MCF 10A (cell line): ENCODE measurements around the gene RNF128. TPM values are rescaled to one million over a fixed set of nuclear protein-coding genes. Genes with fewer than 3 reads are reported as not detected.

ENCODE experiments used
- BruUV-seq: library from RNA; stranded (reverse); fragments of 400-500 nt; replicated peaks from 2 replicates; lab custom pipeline; 2021; lab: Mats Ljungman, UMichigan
- CTCF ChIA-PET: fragments of 300-600 bp; sonication (Branson Sonifier 250); formaldehyde crosslinking; extraction: SDS; loops from one replicate; lab custom pipeline; 2021; ENCODE audit warnings: antibody characterized with exemption, inconsistent platforms; lab: Yijun Ruan, JAX
- POLR2A ChIA-PET: fragments of 300-600, 350-650 bp; sonication (Branson Sonifier 250); formaldehyde crosslinking; extraction: SDS; loops from one replicate; lab custom pipeline; 2020; ENCODE audit warnings: antibody characterized with exemption, inconsistent platforms; lab: Yijun Ruan, JAX
- DNase-seq: peaks from one replicate; pipeline ENCODE4 v3.0.0-alpha.2; 2018; ENCODE audit not compliant: unreplicated experiment
- H3K27ac Mint-ChIP-seq: one replicate; pipeline ENCODE4 v1.8.0; 2022; ENCODE audit warnings: mild to moderate bottlenecking, low read depth, mixed read lengths; ENCODE audit not compliant: unreplicated experiment
- H3K27me3 Mint-ChIP-seq: one replicate; pipeline ENCODE4 v1.8.0; 2022; ENCODE audit warnings: mixed read lengths; ENCODE audit not compliant: insufficient read depth, unreplicated experiment
- H3K36me3 Mint-ChIP-seq: one replicate; pipeline ENCODE4 v1.8.0; 2022; ENCODE audit warnings: mild to moderate bottlenecking, moderate library complexity, mixed read lengths; ENCODE audit not compliant: insufficient read depth, unreplicated experiment
- H3K4me1 Mint-ChIP-seq: one replicate; pipeline ENCODE4 v1.8.0; 2022; ENCODE audit warnings: mixed read lengths; ENCODE audit not compliant: insufficient read depth, unreplicated experiment
- H3K4me3 Mint-ChIP-seq: one replicate; pipeline ENCODE4 v1.8.0; 2022; ENCODE audit warnings: mild to moderate bottlenecking, moderate library complexity, mixed read lengths; ENCODE audit not compliant: unreplicated experiment
- H3K9me3 Mint-ChIP-seq: one replicate; pipeline ENCODE4 v1.8.0; 2022; ENCODE audit warnings: mixed read lengths; ENCODE audit not compliant: unreplicated experiment
- intact Hi-C: fragments of 100-400 bp; cut with micrococcal nuclease; formaldehyde crosslinking; loops from 2 replicates; pipeline ENCODE4 v1.14.1; 2022
- total RNA-seq: library from RNA; stranded (reverse); gene quantifications from 2 replicates; pipeline ENCODE4 v1.2.3, GENCODE V29; 2022
- TF ChIP-seq, protein P1 (sequence below): fragments of 200-600 bp; IDR thresholded peaks from one replicate; pipeline ENCODE4 v1.8.0; 2022; ENCODE audit warnings: antibody characterized with exemption, mild to moderate bottlenecking; ENCODE audit not compliant: unreplicated experiment

RNF128 gene
- total RNA-seq, 1 experiment from 2014 or later, result 0.09 TPM

DNA sequence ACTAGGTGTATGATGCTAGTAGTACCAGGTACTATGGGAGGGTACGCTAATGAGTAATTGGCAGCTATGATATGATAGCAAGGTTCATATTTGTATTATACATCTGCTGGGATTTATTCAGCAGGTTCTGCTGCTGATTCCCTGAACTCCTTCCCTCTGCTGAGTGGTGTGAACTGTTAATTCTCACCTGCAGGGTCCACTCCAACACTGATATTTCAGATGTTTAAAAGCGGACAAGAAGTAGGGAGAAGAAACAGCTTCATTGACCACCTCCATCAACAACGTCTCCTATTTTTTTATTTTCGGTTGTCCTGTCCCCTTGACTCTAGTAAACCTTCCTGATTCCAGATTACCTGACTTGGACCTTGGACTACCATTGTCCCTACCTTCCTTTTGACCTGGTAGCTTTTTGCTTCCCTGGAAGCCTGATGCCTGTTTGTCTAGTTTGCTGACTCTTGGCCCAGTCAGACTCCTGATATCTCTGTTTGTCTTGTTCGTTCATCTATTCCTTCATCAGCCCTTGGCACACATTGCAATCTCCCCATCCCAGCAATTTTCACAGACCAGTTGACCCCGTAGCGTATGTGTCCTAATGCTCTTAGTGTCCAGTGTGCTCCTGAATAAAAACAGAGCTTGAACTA lies 34.0 kb upstream of the RNF128 start:
- no peak overlapping the region for H3K27ac Mint-ChIP-seq
- H3K9me3 Mint-ChIP-seq, result peaks cover 5% of the 10 kb centered on the region
- DNase-seq, result no peak
- H3K4me1 Mint-ChIP-seq, result no peaks in the 10 kb centered on the region
- H3K36me3 Mint-ChIP-seq, result no peaks in the 10 kb centered on the region
- intact Hi-C loops, result no loop called here
- CTCF ChIA-PET, result no interaction called here
- peaks cover 67% of the 10 kb centered on the region for H3K27me3 Mint-ChIP-seq
- H3K4me3 Mint-ChIP-seq, result no peak overlapping the region
- TF ChIP-seq, protein P1, sequence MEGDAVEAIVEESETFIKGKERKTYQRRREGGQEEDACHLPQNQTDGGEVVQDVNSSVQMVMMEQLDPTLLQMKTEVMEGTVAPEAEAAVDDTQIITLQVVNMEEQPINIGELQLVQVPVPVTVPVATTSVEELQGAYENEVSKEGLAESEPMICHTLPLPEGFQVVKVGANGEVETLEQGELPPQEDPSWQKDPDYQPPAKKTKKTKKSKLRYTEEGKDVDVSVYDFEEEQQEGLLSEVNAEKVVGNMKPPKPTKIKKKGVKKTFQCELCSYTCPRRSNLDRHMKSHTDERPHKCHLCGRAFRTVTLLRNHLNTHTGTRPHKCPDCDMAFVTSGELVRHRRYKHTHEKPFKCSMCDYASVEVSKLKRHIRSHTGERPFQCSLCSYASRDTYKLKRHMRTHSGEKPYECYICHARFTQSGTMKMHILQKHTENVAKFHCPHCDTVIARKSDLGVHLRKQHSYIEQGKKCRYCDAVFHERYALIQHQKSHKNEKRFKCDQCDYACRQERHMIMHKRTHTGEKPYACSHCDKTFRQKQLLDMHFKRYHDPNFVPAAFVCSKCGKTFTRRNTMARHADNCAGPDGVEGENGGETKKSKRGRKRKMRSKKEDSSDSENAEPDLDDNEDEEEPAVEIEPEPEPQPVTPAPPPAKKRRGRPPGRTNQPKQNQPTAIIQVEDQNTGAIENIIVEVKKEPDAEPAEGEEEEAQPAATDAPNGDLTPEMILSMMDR, result no peak
- BruUV-seq, result no TSS peak
- POLR2A ChIA-PET, result interaction anchor here (1.2 to 1.4 kb wide), 2 partner anchors 13 to 16 kb away, joined by 3 read pairs; no protein-coding TSS in a partner anchor

DNA sequence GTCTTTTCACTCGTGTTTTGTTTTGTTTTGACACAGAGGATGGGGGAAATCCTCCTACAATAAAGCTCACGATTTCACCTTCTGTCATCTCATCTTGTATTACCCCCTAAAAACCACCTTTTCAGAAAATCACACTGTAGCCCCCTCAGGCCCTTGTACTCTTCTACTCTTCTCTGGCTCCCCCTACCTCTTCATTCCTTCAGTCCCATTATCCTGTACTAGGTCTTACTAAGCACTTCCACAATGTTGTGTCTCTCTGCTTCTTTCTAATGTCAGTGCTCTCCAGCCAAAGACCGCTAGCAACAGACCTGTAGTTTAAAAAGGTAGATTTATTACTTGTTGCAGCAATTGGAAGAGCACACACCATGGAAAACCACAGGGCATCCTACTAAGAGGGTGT lies 30.0 kb upstream of the RNF128 start:
- Mint-ChIP-seq H3K36me3 (no peaks in the 10 kb centered on the region), H3K9me3 (no peaks in the 10 kb centered on the region), H3K27ac (no peak overlapping the region), H3K4me3 (no peak overlapping the region), H3K4me1 (peaks cover 6% of the 10 kb centered on the region), H3K27me3 (peaks cover 75% of the 10 kb centered on the region)
- intact Hi-C loops, result no loop called here
- TF ChIP-seq, protein P1, result no peak
- ChIA-PET POLR2A (no interaction called here), CTCF (no interaction called here)
- no peak for DNase-seq
- no TSS peak for BruUV-seq

DNA sequence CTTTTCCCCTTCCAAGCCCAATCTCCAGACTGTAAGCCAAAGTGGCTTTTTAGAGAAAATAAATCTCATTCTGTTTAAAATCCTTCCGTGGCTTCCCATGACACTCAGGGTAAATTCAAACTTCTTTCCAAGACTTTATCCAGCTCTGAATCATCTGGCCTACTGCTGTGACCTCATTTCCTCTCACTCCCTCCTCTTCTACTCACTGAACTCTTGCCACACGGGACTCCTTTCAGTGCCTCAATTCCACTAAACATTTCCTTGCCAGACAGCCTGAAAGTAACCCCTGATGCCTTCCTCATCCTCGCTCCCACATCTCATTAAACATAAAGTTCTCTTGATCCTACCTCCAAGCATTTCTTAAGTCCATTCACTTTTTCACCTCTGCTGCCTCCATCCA lies 27.8 kb upstream of the RNF128 start:
- H3K4me3 Mint-ChIP-seq, result no peak overlapping the region
- intact Hi-C loops, result no loop called here
- no peaks in the 10 kb centered on the region for H3K36me3 Mint-ChIP-seq
- DNase-seq, result peak; percentile 10
- peaks cover 79% of the 10 kb centered on the region for H3K27me3 Mint-ChIP-seq
- ChIA-PET CTCF (interaction anchor here (0.6 kb wide), 1 partner anchor 91 kb away, joined by 3 read pairs; no protein-coding TSS in a partner anchor), POLR2A (no interaction called here)
- BruUV-seq, result no TSS peak
- H3K27ac Mint-ChIP-seq, result no peak overlapping the region
- H3K4me1 Mint-ChIP-seq, result peaks cover 6% of the 10 kb centered on the region
- no peaks in the 10 kb centered on the region for H3K9me3 Mint-ChIP-seq
- TF ChIP-seq, protein P1, result no peak

DNA sequence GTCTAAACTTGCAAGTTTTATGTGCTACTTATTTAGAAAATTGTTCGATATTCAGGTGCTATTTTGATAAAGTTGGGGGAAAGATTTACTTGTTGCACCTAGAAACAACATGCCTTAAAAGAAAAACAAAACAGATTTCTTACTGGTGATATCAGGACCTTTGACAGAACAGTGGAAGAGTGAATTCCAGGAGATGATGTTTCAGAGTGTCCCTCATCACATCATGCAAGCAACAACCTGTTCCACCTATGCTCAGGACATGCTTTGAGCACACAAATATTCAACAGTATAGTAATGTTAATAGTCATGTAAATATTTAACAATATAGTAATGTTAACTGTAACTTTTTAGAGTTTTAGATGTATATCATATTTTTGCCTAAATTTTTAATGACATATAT lies 23.9 kb upstream of the RNF128 start:
- ChIA-PET CTCF (no interaction called here), POLR2A (no interaction called here)
- TF ChIP-seq, protein P1, result no peak
- Mint-ChIP-seq H3K27me3 (peaks cover 85% of the 10 kb centered on the region), H3K4me3 (no peak overlapping the region), H3K4me1 (peaks cover 6% of the 10 kb centered on the region), H3K27ac (no peak overlapping the region), H3K9me3 (no peaks in the 10 kb centered on the region), H3K36me3 (no peaks in the 10 kb centered on the region)
- BruUV-seq, result no TSS peak
- DNase-seq, result no peak
- intact Hi-C loops, result no loop called here
